Omental fat pad (tissue), 4 donors: ENCODE data around the gene MC5R. TPM values are rescaled to one million over a fixed set of nuclear protein-coding genes. Genes with fewer than 3 reads are reported as not detected.

Experiments
- ATAC-seq: fragments of 150-250 bp; one replicate; pipeline ENCODE4 v1.9.1; 2016; ENCODE audit warnings: mild to moderate bottlenecking, moderate library complexity; ENCODE audit not compliant: low FRiP score
- DNase-seq: peaks from one replicate; pipeline ENCODE4 v3.0.0-alpha.2; 2019; ENCODE audit warnings: low spot score
- CTCF ChIP-seq, 3 donors: fragments of 450-650 bp; IDR thresholded peaks; one replicate each; pipeline ENCODE4 v1.5.1; 2016 to 2017; ENCODE audit warnings: antibody characterized with exemption in 3 of 3, mild to moderate bottlenecking in 3 of 3, moderate library complexity in 2 of 3
- total RNA-seq, 4 donors: library from RNA; depleted of rRNA; stranded (reverse); fragments of >200 nt; gene quantifications; one replicate each; pipeline ENCODE4 v1.1.0, GENCODE V29; 2016

The MC5R gene
- total RNA-seq, 4 donors from 2014 or later, result 0.36 to 1.2 TPM; not detected in 2

GRCh38 chr18:13800505-13801259 lies 23.3 kb upstream of the MC5R start:
- ATAC-seq (peak; percentile 97), DNase-seq (no peak)
- no peak for TF ChIP-seq CTCF (IDR thresholded peaks at IDR 0.05)

- ATAC-seq (peak; percentile 14), DNase-seq (no peak)
- no peak for TF ChIP-seq CTCF (IDR thresholded peaks at IDR 0.05)
Observed at GRCh38 chr18:13801260-13801601, 22.7 kb upstream of the MC5R start.

- ATAC-seq, result no peak
- no peak for TF ChIP-seq CTCF (IDR thresholded peaks at IDR 0.05)
- no peak for DNase-seq
Observed at GRCh38 chr18:13804305-13804704, 19.6 kb upstream of the MC5R start.

- DNase-seq (no peak), ATAC-seq (no peak)
- no peak for TF ChIP-seq CTCF (IDR thresholded peaks at IDR 0.05)
Observed at GRCh38 chr18:13808294-13809042, 15.5 kb upstream of the MC5R start.

- DNase-seq (no peak), ATAC-seq (no peak)
- TF ChIP-seq CTCF (IDR thresholded peaks at IDR 0.05), result no peak
Observed at GRCh38 chr18:13809043-13809430, 14.9 kb upstream of the MC5R start.

GRCh38 chr18:13809531-13810255 lies 14.3 kb upstream of the MC5R start:
- TF ChIP-seq CTCF (IDR thresholded peaks at IDR 0.05), result no peak

More at GRCh38 chr18:13809531-13810255, 14.3 kb upstream of the MC5R start:
- DNase-seq (no peak), ATAC-seq (no peak)
